Suprapubic skin (tissue), 4 donors: Measurements from ENCODE around the gene NAPA. TPM values are rescaled to one million over a fixed set of nuclear protein-coding genes. Genes with fewer than 3 reads are reported as not detected.

Experiments used
- DNase-seq, 2 donors: peaks; one replicate each; pipeline ENCODE4 v3.0.0-alpha.2; 2019; ENCODE audit warnings: low spot score in 2 of 2
- H3K27ac ChIP-seq: fragments of 200-600 bp; sonication (generic); one replicate; pipeline ENCODE4 v1.5.1; 2019
- H3K27me3 ChIP-seq: fragments of 200-600 bp; sonication (generic); one replicate; pipeline ENCODE4 v1.5.1; 2019
- H3K36me3 ChIP-seq: fragments of 200-600 bp; sonication (generic); one replicate; pipeline ENCODE4 v1.5.1; 2019
- H3K4me1 ChIP-seq: fragments of 200-600 bp; sonication (generic); one replicate; pipeline ENCODE4 v1.5.1; 2019
- H3K4me3 ChIP-seq: fragments of 200-600 bp; sonication (generic); one replicate; pipeline ENCODE4 v1.5.1; 2019; ENCODE audit warnings: mild to moderate bottlenecking
- H3K9me3 ChIP-seq: fragments of 200-600 bp; sonication (generic); one replicate; pipeline ENCODE4 v1.5.1; 2019
- CTCF ChIP-seq, 2 donors: fragments of 200-600 bp in 1 of 2; fragments of 450-650 bp in 1 of 2; sonication (generic) in 1 of 2; IDR thresholded peaks; one replicate each; pipeline ENCODE4 v1.5.1; 2016 to 2019; ENCODE audit warnings: antibody characterized with exemption in 2 of 2, mild to moderate bottlenecking in 1 of 2, moderate library complexity in 1 of 2
- EP300 ChIP-seq: sonication (generic); formaldehyde crosslinking; IDR thresholded peaks from one replicate; pipeline ENCODE4 v1.6.1; 2017; ENCODE audit warnings: antibody characterized with exemption
- POLR2A ChIP-seq, 2 donors: fragments of 450-650 bp; IDR thresholded peaks; one replicate each; pipeline ENCODE4 v1.6.1; 2017; ENCODE audit warnings: antibody characterized with exemption in 2 of 2, mild to moderate bottlenecking in 2 of 2, moderate library complexity in 2 of 2
- POLR2AphosphoS5 ChIP-seq, 3 donors: sonication (generic); formaldehyde crosslinking; IDR thresholded peaks; one replicate each; pipeline ENCODE4 v1.6.1; 2017; ENCODE audit warnings: antibody characterized with exemption in 3 of 3
- WGBS: methylation state at CpG from one replicate; pipeline ENCODE4 v1.1.5; 2018; 5-methylcytosine and 5-hydroxymethylcytosine counted together
- total RNA-seq, 4 donors: library from RNA; depleted of rRNA; stranded (reverse); fragments of >200 nt; gene quantifications; one replicate each; pipeline ENCODE4 v1.1.0, GENCODE V29; 2016

The NAPA gene
- total RNA-seq, 4 donors from 2014 or later, result 170 to 232 (median 193) TPM

- Histone ChIP-seq H3K27ac (no peak overlapping the region), H3K4me1 (peaks cover 41% of the 10 kb centered on the region), H3K27me3 (no peaks in the 10 kb centered on the region), H3K36me3 (peaks cover 90% of the 10 kb centered on the region), H3K9me3 (no peaks in the 10 kb centered on the region), H3K4me3 (no peak overlapping the region)
- TF ChIP-seq POLR2A (IDR thresholded peaks at IDR 0.05), result no peak
- TF ChIP-seq EP300, result no peak
- no peak for TF ChIP-seq CTCF (IDR thresholded peaks at IDR 0.05)
- TF ChIP-seq POLR2AphosphoS5 (IDR thresholded peaks at IDR 0.05), result no peak
- no peak for DNase-seq
- WGBS, result 67% methylated on average over 14 of the region's 23 CpGs
These were observed 17.7 kb downstream of the NAPA start for GRCh38 chr19:47497050-47497766.

- 72% methylated on average over 13 of the region's 17 CpGs for WGBS
- H3K4me1 ChIP-seq, result peaks cover 31% of the 10 kb centered on the region
- H3K27ac ChIP-seq, result no peak overlapping the region
- H3K9me3 ChIP-seq, result no peaks in the 10 kb centered on the region
- TF ChIP-seq CTCF (IDR thresholded peaks at IDR 0.05) (no peak), EP300 (no peak), POLR2AphosphoS5 (IDR thresholded peaks at IDR 0.05) (no peak), POLR2A (IDR thresholded peaks at IDR 0.05) (no peak)
- no peaks in the 10 kb centered on the region for H3K27me3 ChIP-seq
- H3K36me3 ChIP-seq, result peaks cover 93% of the 10 kb centered on the region
- no peak for DNase-seq
- no peak overlapping the region for H3K4me3 ChIP-seq
These were observed 19.1 kb downstream of the NAPA start for GRCh38 chr19:47495478-47496372.

- Histone ChIP-seq H3K4me1 (peaks cover 23% of the 10 kb centered on the region), H3K27me3 (no peaks in the 10 kb centered on the region), H3K27ac (no peak overlapping the region), H3K9me3 (no peaks in the 10 kb centered on the region), H3K4me3 (no peak overlapping the region), H3K36me3 (peaks cover 91% of the 10 kb centered on the region)
- WGBS, result 51% methylated on average over 9 of the region's 9 CpGs
- no peak for DNase-seq
- TF ChIP-seq POLR2AphosphoS5 (IDR thresholded peaks at IDR 0.05) (no peak), POLR2A (IDR thresholded peaks at IDR 0.05) (no peak), CTCF (IDR thresholded peaks at IDR 0.05) (no peak), EP300 (no peak)
These were observed 20.1 kb downstream of the NAPA start for GRCh38 chr19:47494729-47495128.

GRCh38 chr19:47494211-47494547 is 20.7 kb downstream of the NAPA start:
- 81% methylated on average over 5 of the region's 5 CpGs for WGBS
- no peak for DNase-seq
- H3K36me3 ChIP-seq, result peaks cover 91% of the 10 kb centered on the region
- H3K27me3 ChIP-seq, result no peaks in the 10 kb centered on the region
- peaks cover 18% of the 10 kb centered on the region for H3K4me1 ChIP-seq
- H3K9me3 ChIP-seq, result no peaks in the 10 kb centered on the region
- H3K4me3 ChIP-seq, result no peak overlapping the region
- H3K27ac ChIP-seq, result no peak overlapping the region
- no peak for TF ChIP-seq POLR2AphosphoS5 (IDR thresholded peaks at IDR 0.05)
- TF ChIP-seq CTCF (IDR thresholded peaks at IDR 0.05), result no peak
- TF ChIP-seq EP300, result no peak
- TF ChIP-seq POLR2A (IDR thresholded peaks at IDR 0.05), result no peak
